Hypothalamus (tissue), 51 donors: ENCODE measurements around the gene EXOC3L1.

Experiments used
- DNase-seq, 51 donors: peaks; one replicate each; lab custom pipeline; 2025; lab: John Stamatoyannopoulos, UW

The EXOC3L1 gene

GRCh38 chr16:67184453-67184994 is 5.4 kb downstream of the EXOC3L1 start:
- peak in 4 of 51 donors; percentile 26 to 62 (median 43) for DNase-seq

GRCh38 chr16:67183627-67184452 is 6.1 kb downstream of the EXOC3L1 start, which contains the start of gene MATCAP1:
Gene MATCAP1, minus strand, starts transcription at chr16:67183963. Its CDS starts 3,353 bp downstream, at chr16:67180610.
- DNase-seq, result peak; percentile 76 to 98 (median 92)

- no peak for DNase-seq
Measured at GRCh38 chr16:67183284-67183626, 6.7 kb downstream of the EXOC3L1 start.

- DNase-seq, result no peak
Measured at GRCh38 chr16:67182288-67182687, 7.6 kb downstream of the EXOC3L1 start.

GRCh38 chr16:67181346-67181745 is 8.6 kb downstream of the EXOC3L1 start:
- peak in 5 of 51 donors; percentile 11 to 36 (median 13) for DNase-seq

GRCh38 chr16:67180166-67180565 is 9.8 kb downstream of the EXOC3L1 start:
- DNase-seq, result no peak

GRCh38 chr16:67179421-67180080 is 10.4 kb downstream of the EXOC3L1 start:
- DNase-seq, result no peak

GRCh38 chr16:67177743-67178699 is 11.9 kb downstream of the EXOC3L1 start:
- peak in 17 of 51 donors; percentile 10 to 53 (median 34) for DNase-seq

- DNase-seq, result no peak
Measured at GRCh38 chr16:67176662-67177061, 13.3 kb downstream of the EXOC3L1 start.

- peak in 2 of 51 donors; percentile 23 to 27 for DNase-seq
Measured at GRCh38 chr16:67174706-67175231, 15.2 kb downstream of the EXOC3L1 start.

- DNase-seq, result peak in 48 of 51 donors; percentile 35 to 91 (median 74)
Measured at GRCh38 chr16:67173808-67174705, 15.9 kb downstream of the EXOC3L1 start.

- peak in 1 of 51 donors; percentile 50 for DNase-seq
Measured at GRCh38 chr16:67173323-67173722, 16.6 kb downstream of the EXOC3L1 start.

GRCh38 chr16:67170949-67171649 is 18.8 kb downstream of the EXOC3L1 start:
- DNase-seq, result peak in 2 of 51 donors; percentile 43 to 66

GRCh38 chr16:67170168-67170948 is 19.6 kb downstream of the EXOC3L1 start, which contains the start of gene NOL3:
Gene NOL3, plus strand, starts transcription at chr16:67170538.
- DNase-seq, result peak in 47 of 51 donors; percentile 14 to 81 (median 57)

GRCh38 chr16:67169642-67170167 is 20.2 kb downstream of the EXOC3L1 start:
- DNase-seq, result peak in 13 of 51 donors; percentile 11 to 58 (median 29)

- no peak for DNase-seq
Measured at GRCh38 chr16:67169011-67169451, 20.9 kb downstream of the EXOC3L1 start.

GRCh38 chr16:67167588-67167987 is 22.3 kb downstream of the EXOC3L1 start:
- DNase-seq, result no peak
